Transverse colon (tissue), 3 donors: Measurements from ENCODE around the gene RRP8.

Source experiments
- EP300 ChIP-seq: sonication (generic); formaldehyde crosslinking; IDR thresholded peaks from one replicate; pipeline ENCODE4 v1.6.1; 2017; ENCODE audit warnings: antibody characterized with exemption, low read depth
- POLR2A ChIP-seq: fragments of 450-650 bp; IDR thresholded peaks from one replicate; pipeline ENCODE4 v1.6.1; 2016; ENCODE audit warnings: antibody characterized with exemption, mild to moderate bottlenecking, moderate library complexity
- TF ChIP-seq, protein P1 (sequence below), 5 experiments: fragments of 200-600 bp in 3 of 5; fragments of 450-650 bp in 2 of 5; sonication (generic) in 3 of 5; IDR thresholded peaks; 1 replicate in 2 of 5; 2 replicates in 3 of 5; pipeline ENCODE4 v1.5.1; 2016 to 2017; ENCODE audit warnings: antibody characterized with exemption in 5 of 5, inconsistent platforms in 3 of 5, mild to moderate bottlenecking in 2 of 5, moderate library complexity in 1 of 5

DNA sequence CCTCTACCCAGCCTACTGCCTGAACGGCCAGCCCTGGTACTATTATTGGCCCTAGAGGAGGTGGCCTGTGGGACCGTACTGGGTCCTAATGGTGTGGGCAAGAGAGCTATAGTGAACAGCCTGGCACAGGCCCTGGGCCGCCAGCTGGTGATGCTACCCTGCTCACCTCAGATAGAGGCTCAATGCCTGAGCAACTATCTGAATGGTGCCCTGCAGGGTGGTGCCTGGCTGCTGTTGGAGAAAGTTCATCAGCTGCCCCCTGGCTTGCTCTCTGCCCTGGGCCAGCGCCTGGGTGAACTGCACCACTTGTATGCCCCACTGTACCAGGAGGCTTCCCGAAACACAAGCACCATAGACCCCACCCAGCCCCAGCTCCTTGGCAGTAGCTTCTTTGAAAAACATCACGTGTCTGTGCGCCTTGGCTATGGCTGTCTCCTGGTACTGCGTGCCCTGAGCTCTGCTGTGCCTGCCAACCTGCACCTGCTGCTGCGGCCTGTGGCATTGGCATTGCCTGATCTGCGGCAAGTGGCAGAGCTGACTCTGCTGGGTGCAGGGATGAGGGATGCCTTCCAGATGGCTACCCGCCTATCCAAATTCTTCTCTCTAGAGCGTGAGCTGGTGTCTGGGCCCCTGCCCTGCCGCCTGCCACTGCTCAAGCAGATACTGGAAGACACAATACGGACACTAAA, 57.4 kb downstream of the RRP8 start:
- TF ChIP-seq, protein P1, sequence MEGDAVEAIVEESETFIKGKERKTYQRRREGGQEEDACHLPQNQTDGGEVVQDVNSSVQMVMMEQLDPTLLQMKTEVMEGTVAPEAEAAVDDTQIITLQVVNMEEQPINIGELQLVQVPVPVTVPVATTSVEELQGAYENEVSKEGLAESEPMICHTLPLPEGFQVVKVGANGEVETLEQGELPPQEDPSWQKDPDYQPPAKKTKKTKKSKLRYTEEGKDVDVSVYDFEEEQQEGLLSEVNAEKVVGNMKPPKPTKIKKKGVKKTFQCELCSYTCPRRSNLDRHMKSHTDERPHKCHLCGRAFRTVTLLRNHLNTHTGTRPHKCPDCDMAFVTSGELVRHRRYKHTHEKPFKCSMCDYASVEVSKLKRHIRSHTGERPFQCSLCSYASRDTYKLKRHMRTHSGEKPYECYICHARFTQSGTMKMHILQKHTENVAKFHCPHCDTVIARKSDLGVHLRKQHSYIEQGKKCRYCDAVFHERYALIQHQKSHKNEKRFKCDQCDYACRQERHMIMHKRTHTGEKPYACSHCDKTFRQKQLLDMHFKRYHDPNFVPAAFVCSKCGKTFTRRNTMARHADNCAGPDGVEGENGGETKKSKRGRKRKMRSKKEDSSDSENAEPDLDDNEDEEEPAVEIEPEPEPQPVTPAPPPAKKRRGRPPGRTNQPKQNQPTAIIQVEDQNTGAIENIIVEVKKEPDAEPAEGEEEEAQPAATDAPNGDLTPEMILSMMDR (IDR thresholded peaks at IDR 0.05) = no peak
- TF ChIP-seq EP300 (no peak), POLR2A (no peak)
